Thyroid gland (tissue), 4 donors: ENCODE measurements around the gene EDNRB. TPM values are rescaled to one million over a fixed set of nuclear protein-coding genes. Genes with fewer than 3 reads are reported as not detected.

Experiments
- DNase-seq, 2 donors: peaks; one replicate each; pipeline ENCODE4 v3.0.0-alpha.2; 2019
- H3K27ac ChIP-seq, 3 donors: fragments of 200-600 bp; sonication (generic); 1 replicate in 2 of 3; 2 replicates in 1 of 3; pipeline ENCODE4 v1.5.1; 2016 to 2019; ENCODE audit warnings: mild to moderate bottlenecking in 1 of 3, moderate library complexity in 1 of 3
- H3K27me3 ChIP-seq: fragments of 200-600 bp; sonication (generic); one replicate; pipeline ENCODE4 v1.5.1; 2019
- H3K36me3 ChIP-seq, 2 donors: fragments of 200-600 bp; sonication (generic); one replicate each; pipeline ENCODE4 v1.5.1; 2016 to 2019
- H3K4me1 ChIP-seq, 2 donors: fragments of 200-600 bp; sonication (generic); one replicate each; pipeline ENCODE4 v1.5.1; 2017 to 2019
- H3K4me3 ChIP-seq, 3 donors: fragments of 200-600 bp; sonication (generic); replicated peaks in 1 of 3; 1 replicate in 2 of 3; 2 replicates in 1 of 3; pipeline ENCODE4 v1.5.1; 2016; ENCODE audit warnings: mild to moderate bottlenecking in 1 of 3
- H3K9me3 ChIP-seq: fragments of 200-600 bp; sonication (generic); one replicate; pipeline ENCODE4 v1.5.1; 2017
- POLR2A ChIP-seq, 2 donors: fragments of 450-650 bp; IDR thresholded peaks; one replicate each; pipeline ENCODE4 v1.6.1; 2017; ENCODE audit warnings: antibody characterized with exemption in 2 of 2, mild to moderate bottlenecking in 2 of 2, moderate library complexity in 1 of 2
- WGBS, 2 donors: methylation state at CpG; one replicate each; pipeline ENCODE4 v1.1.5; 2017; 5-methylcytosine and 5-hydroxymethylcytosine counted together
- intact Hi-C: fragments of 100-400 bp; cut with DNase I; formaldehyde crosslinking; loops from one replicate; pipeline ENCODE4 v1.15.1; 2023
- total RNA-seq, 4 donors: library from RNA; depleted of rRNA; stranded (reverse); fragments of >200 nt; gene quantifications; one replicate each; pipeline ENCODE4 v1.2.3, GENCODE V29; 2016
- TF ChIP-seq, protein P1 (sequence below), 6 experiments: fragments of 200-600 bp in 3 of 6; fragments of 450-650 bp in 3 of 6; sonication (generic) in 3 of 6; IDR thresholded peaks; one replicate each; pipeline ENCODE4 v1.5.1; 2016 to 2019; ENCODE audit warnings: antibody characterized with exemption in 6 of 6, mild to moderate bottlenecking in 2 of 6, inconsistent platforms in 1 of 6, moderate library complexity in 1 of 6

The EDNRB gene
- total RNA-seq, 4 donors from 2014 or later: 29.3 to 109 (median 60.3) TPM

DNA sequence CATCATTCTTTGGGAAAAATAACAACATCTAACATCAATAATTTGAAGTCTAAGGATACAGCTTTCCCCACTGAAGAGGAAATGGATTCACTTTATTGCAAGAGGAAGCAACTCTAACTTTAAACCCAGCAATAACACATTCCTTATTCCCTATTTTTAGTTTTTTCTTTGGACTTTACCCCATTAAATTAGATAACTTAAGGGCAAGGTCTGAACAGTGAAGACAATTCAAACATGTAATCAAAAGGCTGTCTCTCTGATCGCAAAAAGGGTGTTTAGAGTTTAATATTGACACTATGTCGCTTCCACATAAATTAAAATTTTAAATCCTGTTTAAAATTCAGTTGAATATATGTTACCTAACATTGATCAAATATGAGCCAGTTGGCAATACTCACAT is 10.1 kb downstream of the EDNRB start:
- Histone ChIP-seq H3K4me3 (no peak overlapping the region), H3K36me3 (no peaks in the 10 kb centered on the region), H3K9me3 (no peaks in the 10 kb centered on the region), H3K27me3 (no peaks in the 10 kb centered on the region), H3K4me1 (no peaks in the 10 kb centered on the region), H3K27ac (no peak overlapping the region)
- intact Hi-C loops: no loop called here
- no peak for DNase-seq
- no peak for TF ChIP-seq POLR2A (IDR thresholded peaks at IDR 0.05)
- TF ChIP-seq, protein P1, sequence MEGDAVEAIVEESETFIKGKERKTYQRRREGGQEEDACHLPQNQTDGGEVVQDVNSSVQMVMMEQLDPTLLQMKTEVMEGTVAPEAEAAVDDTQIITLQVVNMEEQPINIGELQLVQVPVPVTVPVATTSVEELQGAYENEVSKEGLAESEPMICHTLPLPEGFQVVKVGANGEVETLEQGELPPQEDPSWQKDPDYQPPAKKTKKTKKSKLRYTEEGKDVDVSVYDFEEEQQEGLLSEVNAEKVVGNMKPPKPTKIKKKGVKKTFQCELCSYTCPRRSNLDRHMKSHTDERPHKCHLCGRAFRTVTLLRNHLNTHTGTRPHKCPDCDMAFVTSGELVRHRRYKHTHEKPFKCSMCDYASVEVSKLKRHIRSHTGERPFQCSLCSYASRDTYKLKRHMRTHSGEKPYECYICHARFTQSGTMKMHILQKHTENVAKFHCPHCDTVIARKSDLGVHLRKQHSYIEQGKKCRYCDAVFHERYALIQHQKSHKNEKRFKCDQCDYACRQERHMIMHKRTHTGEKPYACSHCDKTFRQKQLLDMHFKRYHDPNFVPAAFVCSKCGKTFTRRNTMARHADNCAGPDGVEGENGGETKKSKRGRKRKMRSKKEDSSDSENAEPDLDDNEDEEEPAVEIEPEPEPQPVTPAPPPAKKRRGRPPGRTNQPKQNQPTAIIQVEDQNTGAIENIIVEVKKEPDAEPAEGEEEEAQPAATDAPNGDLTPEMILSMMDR (IDR thresholded peaks at IDR 0.05): no peak
- WGBS, 2 donors: 93 to 96% methylated on average over 2 of the region's 2 CpGs

DNA sequence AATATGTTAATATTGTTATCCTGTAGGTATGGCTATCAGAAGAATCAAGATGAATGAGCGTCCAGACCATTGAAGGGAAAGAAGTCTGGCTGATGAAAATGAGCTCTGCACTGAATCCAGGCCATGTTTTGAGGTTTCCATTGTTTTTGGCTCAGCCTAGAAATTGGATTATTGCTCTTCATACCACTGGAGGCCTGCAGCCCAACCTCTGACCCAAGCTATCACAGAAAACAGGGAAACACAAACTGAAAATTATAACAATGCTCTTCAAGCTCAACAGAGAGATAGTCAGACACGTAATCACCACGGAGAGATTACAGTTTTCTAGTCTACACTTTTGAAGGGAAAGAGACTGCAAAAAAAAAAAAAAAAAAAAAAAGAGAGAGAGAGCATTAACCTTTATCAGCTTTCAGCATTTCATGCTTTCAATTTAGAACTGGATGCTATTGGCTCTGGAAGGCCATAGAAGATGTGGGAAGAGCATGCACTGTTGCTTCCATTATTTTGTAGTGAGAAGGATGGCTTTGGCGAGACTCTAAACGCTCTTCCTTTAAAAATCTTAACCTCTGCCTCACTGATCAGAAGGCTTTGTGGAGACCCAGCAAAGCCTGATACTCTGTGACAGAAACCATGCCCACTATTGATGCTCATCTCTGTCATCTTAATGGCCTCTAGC is 10.8 kb downstream of the EDNRB start:
- Histone ChIP-seq H3K27me3 (no peaks in the 10 kb centered on the region), H3K27ac (no peak overlapping the region), H3K9me3 (no peaks in the 10 kb centered on the region), H3K4me3 (no peak overlapping the region), H3K4me1 (no peaks in the 10 kb centered on the region), H3K36me3 (peaks cover 0 to 3% of the 10 kb centered on the region in 2 donors)
- intact Hi-C loops: no loop called here
- TF ChIP-seq POLR2A (IDR thresholded peaks at IDR 0.05): no peak
- TF ChIP-seq, protein P1 (IDR thresholded peaks at IDR 0.05): no peak
- WGBS, 2 donors: 72 to 78% methylated on average over 5 of the region's 5 CpGs
- peak; percentile 7 to 22 for DNase-seq

DNA sequence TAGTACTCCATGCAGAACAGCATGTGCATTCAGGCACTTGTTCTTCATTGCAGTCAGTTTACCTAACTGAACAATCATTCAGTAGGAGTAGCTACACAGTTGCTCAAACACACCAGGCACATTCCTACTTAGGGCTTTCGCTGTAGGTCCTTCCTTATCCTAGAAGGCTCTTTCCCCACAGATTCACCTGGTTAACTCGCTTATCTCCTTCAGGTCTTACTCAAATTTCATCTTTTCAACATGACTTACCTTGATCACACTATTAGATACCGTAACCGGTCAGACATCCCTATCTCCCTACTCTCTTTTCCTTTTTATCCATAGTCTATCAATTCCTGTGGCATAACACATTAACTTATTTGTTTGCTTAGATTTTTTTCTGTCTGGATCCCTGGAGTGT is 14.6 kb downstream of the EDNRB start:
- Histone ChIP-seq H3K4me3 (no peak overlapping the region), H3K4me1 (no peaks in the 10 kb centered on the region), H3K27me3 (no peaks in the 10 kb centered on the region), H3K27ac (no peak overlapping the region), H3K9me3 (no peaks in the 10 kb centered on the region), H3K36me3 (peaks cover 0 to 3% of the 10 kb centered on the region in 2 donors)
- intact Hi-C loops: no loop called here
- TF ChIP-seq, protein P1 (IDR thresholded peaks at IDR 0.05): no peak
- no peak for TF ChIP-seq POLR2A (IDR thresholded peaks at IDR 0.05)
- WGBS, 2 donors: 91 to 93% methylated on average over 4 of the region's 4 CpGs
- no peak for DNase-seq

DNA sequence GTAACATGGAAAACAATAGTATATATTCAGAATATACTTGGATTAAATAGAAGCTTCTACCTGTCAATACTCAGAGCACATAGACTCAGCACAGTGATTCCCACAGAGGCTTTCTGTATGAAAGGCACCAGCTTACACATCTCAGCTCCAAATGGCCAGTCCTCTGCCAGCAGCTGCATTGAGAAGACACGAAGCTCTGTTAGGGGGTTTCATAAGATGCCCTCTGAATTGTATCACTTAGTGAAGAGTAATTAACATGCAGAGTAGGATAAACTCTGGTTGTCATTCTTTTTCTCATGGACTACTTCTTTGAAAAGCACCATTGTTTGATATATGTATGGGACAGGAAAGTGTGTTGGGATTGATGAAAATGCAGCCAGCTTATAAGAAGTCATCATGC is 15.2 kb downstream of the EDNRB start:
- Histone ChIP-seq H3K4me3 (no peak overlapping the region), H3K9me3 (no peaks in the 10 kb centered on the region), H3K27ac (no peak overlapping the region), H3K27me3 (no peaks in the 10 kb centered on the region), H3K4me1 (no peaks in the 10 kb centered on the region), H3K36me3 (peaks cover 0 to 3% of the 10 kb centered on the region in 2 donors)
- no peak for TF ChIP-seq POLR2A (IDR thresholded peaks at IDR 0.05)
- TF ChIP-seq, protein P1 (IDR thresholded peaks at IDR 0.05): no peak
- DNase-seq: no peak
- 82 to 85% methylated on average over 1 of the region's 1 CpG for WGBS, 2 donors
- intact Hi-C loops: no loop called here

DNA sequence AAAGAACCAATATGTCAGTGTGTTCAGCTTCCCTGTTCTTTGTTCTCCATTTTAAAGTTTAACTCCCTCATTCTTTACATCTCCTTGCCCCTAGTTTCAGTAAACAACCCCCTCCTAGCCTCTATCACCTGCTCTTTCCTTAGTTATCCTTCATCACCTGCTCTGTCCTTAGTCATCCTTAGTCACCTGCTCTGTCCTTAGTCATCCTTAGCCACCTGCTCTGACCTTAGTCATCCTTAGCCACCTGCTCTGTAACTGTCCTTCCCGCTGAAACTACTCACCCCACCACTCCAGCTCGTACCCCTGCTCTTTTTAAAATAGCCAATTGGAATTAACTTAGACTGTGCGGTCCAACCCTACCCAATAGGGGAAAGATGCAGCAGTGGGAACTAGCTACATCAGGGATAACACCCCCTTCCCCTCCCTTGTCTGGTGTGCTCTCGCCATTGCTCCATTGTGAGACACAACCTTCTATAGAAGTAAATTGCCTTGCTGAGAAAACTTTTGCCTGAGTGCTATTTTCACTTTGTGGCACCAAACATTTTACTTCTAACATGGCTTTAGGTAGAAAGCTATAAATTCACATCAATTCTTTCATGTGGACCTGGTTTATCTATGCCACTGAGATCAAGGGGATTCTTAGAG is 16.2 kb downstream of the EDNRB start:
- Histone ChIP-seq H3K4me1 (no peaks in the 10 kb centered on the region), H3K4me3 (no peak overlapping the region), H3K36me3 (peaks cover 0 to 3% of the 10 kb centered on the region in 2 donors), H3K9me3 (no peaks in the 10 kb centered on the region), H3K27me3 (no peaks in the 10 kb centered on the region), H3K27ac (no peak overlapping the region)
- WGBS, 2 donors: 93 to 98% methylated on average over 4 of the region's 4 CpGs
- intact Hi-C loops: no loop called here
- TF ChIP-seq POLR2A (IDR thresholded peaks at IDR 0.05): no peak
- TF ChIP-seq, protein P1 (IDR thresholded peaks at IDR 0.05): no peak
- no peak for DNase-seq
